KMS-11 (cell line): ENCODE measurements around the gene MILR1.
"Not testable (repeated sequence)": the region's sequence is repeated elsewhere in the genome, so short reads cannot be mapped to it uniquely, and the experiment has no call there.

ENCODE experiments used
- H2AFZ ChIP-seq: fragments of 200-600 bp; sonication (generic); 2 replicates; pipeline ENCODE4 v1.6.1; 2016; ENCODE audit warnings: antibody characterized with exemption, mixed run types, low read depth
- H3K27ac ChIP-seq: fragments of 200-600 bp; sonication (generic); 2 replicates; pipeline ENCODE4 v1.6.1; 2016; ENCODE audit warnings: mild to moderate bottlenecking, mixed run types
- H3K27me3 ChIP-seq: fragments of 200-600 bp; sonication (generic); 2 replicates; pipeline ENCODE4 v1.6.1; 2017; ENCODE audit warnings: mild to moderate bottlenecking, low read depth, mixed run types, moderate library complexity; ENCODE audit not compliant: insufficient read depth
- H3K36me3 ChIP-seq: fragments of 200-600 bp; sonication (generic); 2 replicates; pipeline ENCODE4 v1.6.1; 2017; ENCODE audit warnings: mild to moderate bottlenecking, mixed run types; ENCODE audit not compliant: insufficient read depth
- H3K4me1 ChIP-seq: fragments of 200-600 bp; sonication (generic); 2 replicates; pipeline ENCODE4 v1.6.1; 2016; ENCODE audit warnings: mild to moderate bottlenecking, low read depth, mixed run types; ENCODE audit not compliant: poor library complexity, severe bottlenecking
- H3K4me2 ChIP-seq: fragments of 200-600 bp; sonication (generic); 2 replicates; pipeline ENCODE4 v1.7.0; 2016; ENCODE audit warnings: mild to moderate bottlenecking, mixed run types
- H3K4me3 ChIP-seq: fragments of 200-600 bp; sonication (generic); IDR thresholded peaks from 2 replicates; pipeline ENCODE4 v1.6.1; 2017; ENCODE audit warnings: low read depth, low read length, mixed read lengths; ENCODE audit not compliant: insufficient read depth
- H3K79me2 ChIP-seq: fragments of 200-600 bp; sonication (generic); 2 replicates; pipeline ENCODE4 v1.6.1; 2016; ENCODE audit warnings: low read depth, mixed run types; ENCODE audit not compliant: insufficient read depth
- H3K9ac ChIP-seq: fragments of 200-600 bp; sonication (generic); 2 replicates; pipeline ENCODE4 v1.6.1; 2016; ENCODE audit warnings: mild to moderate bottlenecking, mixed run types
- H4K20me1 ChIP-seq: fragments of 200-600 bp; sonication (generic); 2 replicates; pipeline ENCODE4 v1.6.1; 2016; ENCODE audit warnings: mild to moderate bottlenecking, mixed run types; ENCODE audit not compliant: insufficient read depth
- TF ChIP-seq, protein P1 (sequence below): fragments of 200-600 bp; sonication (generic); conservative IDR thresholded peaks from 2 replicates; pipeline ENCODE4 v1.6.1; 2017; ENCODE audit warnings: low read depth, mild to moderate bottlenecking, antibody characterized with exemption, low read length, moderate library complexity, mixed read lengths

The MILR1 gene

DNA sequence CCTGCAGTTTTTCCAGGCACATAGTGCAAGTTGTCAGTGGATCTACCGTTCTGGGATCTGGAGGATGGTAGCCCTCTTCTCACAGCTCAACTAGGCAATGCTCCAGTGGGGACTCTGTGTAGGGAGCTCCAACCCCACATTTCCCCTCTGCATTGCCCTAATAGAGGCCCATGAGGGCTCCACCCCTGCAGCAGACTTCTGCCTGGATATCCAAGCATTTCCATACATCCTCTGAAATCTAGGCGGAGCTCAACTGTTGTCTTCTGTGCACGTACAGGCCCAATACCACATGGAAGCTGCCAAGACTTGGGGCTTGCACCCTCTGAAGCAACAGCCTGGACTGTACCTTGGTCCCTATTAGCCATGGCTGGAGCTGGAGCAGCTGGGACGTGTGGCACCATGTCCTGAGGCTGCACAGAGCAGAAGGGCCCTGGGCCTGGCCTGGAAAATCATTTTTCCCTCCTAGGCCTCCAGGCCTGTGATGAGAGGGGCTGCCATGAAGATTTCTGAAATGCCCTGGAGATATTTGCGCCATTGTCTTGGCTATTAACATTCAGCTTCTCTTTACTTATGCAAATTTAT lies 10.9 kb upstream of the MILR1 start:
- H3K4me2 ChIP-seq = no peak overlapping the region
- H3K4me1 ChIP-seq = peaks cover 7% of the 10 kb centered on the region
- H3K4me3 ChIP-seq = no peak overlapping the region
- H2AFZ ChIP-seq = no peak overlapping the region
- no peak overlapping the region for H3K27ac ChIP-seq
- no peak overlapping the region for H3K9ac ChIP-seq
- no peaks in the 10 kb centered on the region for H4K20me1 ChIP-seq
- H3K79me2 ChIP-seq = no peaks in the 10 kb centered on the region
- H3K36me3 ChIP-seq = no peaks in the 10 kb centered on the region
- H3K27me3 ChIP-seq = no peaks in the 10 kb centered on the region
- TF ChIP-seq, protein P1, sequence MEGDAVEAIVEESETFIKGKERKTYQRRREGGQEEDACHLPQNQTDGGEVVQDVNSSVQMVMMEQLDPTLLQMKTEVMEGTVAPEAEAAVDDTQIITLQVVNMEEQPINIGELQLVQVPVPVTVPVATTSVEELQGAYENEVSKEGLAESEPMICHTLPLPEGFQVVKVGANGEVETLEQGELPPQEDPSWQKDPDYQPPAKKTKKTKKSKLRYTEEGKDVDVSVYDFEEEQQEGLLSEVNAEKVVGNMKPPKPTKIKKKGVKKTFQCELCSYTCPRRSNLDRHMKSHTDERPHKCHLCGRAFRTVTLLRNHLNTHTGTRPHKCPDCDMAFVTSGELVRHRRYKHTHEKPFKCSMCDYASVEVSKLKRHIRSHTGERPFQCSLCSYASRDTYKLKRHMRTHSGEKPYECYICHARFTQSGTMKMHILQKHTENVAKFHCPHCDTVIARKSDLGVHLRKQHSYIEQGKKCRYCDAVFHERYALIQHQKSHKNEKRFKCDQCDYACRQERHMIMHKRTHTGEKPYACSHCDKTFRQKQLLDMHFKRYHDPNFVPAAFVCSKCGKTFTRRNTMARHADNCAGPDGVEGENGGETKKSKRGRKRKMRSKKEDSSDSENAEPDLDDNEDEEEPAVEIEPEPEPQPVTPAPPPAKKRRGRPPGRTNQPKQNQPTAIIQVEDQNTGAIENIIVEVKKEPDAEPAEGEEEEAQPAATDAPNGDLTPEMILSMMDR = no peak

DNA sequence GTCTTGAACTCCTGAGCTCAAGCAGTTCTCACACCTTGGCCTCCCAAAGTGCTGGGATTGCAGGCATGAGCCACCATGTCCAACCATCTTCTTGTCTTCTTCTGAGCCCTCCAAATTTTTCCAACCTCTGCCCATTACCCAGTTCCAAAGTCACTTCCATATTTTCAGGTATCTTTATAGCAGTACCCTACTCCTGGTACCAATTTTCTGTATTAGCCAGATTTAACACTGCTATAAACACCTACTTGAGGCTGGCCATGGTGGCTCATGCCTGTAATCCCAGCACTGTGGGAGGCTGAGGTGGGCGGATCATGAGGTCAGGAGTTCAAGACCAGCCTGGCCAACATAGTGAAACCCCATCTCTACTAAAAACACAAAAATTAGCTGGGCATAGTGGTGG lies 9.4 kb upstream of the MILR1 start:
- H3K27ac ChIP-seq, H3K4me3 ChIP-seq, H3K4me1 ChIP-seq, H3K9ac ChIP-seq, H2AFZ ChIP-seq, H3K4me2 ChIP-seq, H3K79me2 ChIP-seq, H4K20me1 ChIP-seq, H3K27me3 ChIP-seq, H3K36me3 ChIP-seq: not testable (repeated sequence)

DNA sequence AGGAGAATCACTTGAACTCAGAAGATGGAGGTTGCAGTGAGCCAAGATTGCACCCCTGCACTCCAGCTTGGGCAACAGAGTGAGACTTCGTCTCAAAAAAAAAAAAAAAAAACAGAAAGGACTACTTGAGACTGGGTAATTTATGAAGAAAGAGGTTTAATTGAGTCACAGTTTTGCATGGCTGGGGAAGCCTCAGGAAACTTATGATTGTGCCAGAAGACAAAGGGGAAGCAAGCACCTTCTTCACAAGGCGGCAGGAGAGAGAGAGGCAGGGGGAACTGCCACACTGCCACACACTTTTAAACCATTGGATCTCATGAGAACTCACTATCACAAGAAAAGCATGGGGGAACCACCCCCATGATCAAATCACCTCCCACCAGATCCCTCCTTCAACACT lies 9.0 kb upstream of the MILR1 start:
- Histone ChIP-seq H3K4me2 (no peak overlapping the region), H2AFZ (no peak overlapping the region)
- TF ChIP-seq, protein P1 = no peak

DNA sequence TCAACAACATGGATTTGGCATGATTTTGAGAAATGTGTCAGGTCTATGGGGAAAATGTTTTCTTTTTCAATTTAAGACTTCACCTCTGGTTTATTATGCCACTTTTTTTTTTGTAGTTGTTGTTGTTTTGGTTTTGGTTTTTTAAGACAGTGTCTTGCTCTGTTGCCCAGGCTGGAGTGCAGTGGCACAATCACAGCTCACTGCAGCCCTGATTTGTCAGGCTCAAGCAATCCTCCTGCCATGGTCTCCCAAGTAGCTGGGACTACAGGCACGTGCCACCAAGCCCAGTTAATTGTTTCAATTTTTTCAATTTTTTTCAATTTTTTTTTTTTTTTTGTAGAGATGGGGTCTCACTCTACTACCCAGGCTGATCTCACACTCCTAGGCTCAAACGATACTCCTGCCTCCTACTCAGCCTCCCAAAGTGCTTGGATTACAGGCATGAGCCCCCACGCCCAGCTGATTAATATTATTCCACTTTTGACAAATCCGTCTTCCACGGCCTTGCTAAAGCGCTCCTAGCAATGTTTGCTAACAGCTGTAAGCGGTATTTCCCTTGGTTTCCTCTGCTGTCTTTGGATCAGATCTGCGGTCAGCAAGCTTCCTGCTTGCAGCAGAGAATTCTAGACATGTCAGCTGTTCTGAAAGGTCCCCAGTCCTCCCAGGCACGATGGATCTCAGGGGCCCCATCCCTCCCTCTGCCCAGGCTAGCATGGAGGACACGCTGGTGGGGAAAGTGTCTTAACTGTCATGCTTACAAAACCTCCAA lies 7.0 kb upstream of the MILR1 start:
- TF ChIP-seq, protein P1 = no peak
- peak overlapping the region; percentile 22; the same call in 1 of the 2 replicates for H3K4me2 ChIP-seq
- H3K27me3 ChIP-seq = no peaks in the 10 kb centered on the region
- peak overlapping the region; percentile 16; the same call in 1 of the 2 replicates for H2AFZ ChIP-seq
- H3K4me1 ChIP-seq = peaks cover 7% of the 10 kb centered on the region
- no peak overlapping the region for H3K27ac ChIP-seq
- H3K79me2 ChIP-seq = no peaks in the 10 kb centered on the region
- no peaks in the 10 kb centered on the region for H3K36me3 ChIP-seq
- H3K4me3 ChIP-seq = no peak overlapping the region
- no peaks in the 10 kb centered on the region for H4K20me1 ChIP-seq
- H3K9ac ChIP-seq = no peak overlapping the region

More for the DNA sequence above, 9.0 kb upstream of the MILR1 start:
- Histone ChIP-seq H4K20me1 (no peaks in the 10 kb centered on the region), H3K36me3 (no peaks in the 10 kb centered on the region), H3K27me3 (no peaks in the 10 kb centered on the region), H3K4me3 (no peak overlapping the region), H3K27ac (no peak overlapping the region), H3K79me2 (no peaks in the 10 kb centered on the region), H3K4me1 (peaks cover 7% of the 10 kb centered on the region), H3K9ac (no peak overlapping the region)

DNA sequence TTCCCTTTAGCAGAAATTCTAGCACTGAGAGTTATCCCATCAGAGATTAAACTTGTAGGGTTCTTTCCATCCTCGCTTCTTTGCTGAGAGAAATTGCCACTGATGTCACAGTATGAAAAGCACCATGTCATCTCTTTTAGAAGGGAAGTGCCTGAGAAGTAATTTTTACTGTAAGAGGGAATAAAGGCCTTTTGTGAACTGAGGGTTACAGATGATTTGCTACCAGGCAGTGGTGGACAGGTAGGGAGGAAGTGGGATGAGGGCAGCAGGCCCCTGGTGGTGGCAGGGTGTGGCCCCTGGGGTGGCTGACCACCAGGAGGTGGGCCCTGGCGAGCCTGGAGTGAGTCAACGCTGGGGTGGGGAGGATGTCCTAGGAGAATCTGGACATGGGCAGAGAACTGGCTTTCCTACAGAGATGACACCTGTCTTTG lies 6.4 kb upstream of the MILR1 start:
- H3K9ac ChIP-seq = no peak overlapping the region
- H3K36me3 ChIP-seq = no peaks in the 10 kb centered on the region
- TF ChIP-seq, protein P1 = no peak
- no peaks in the 10 kb centered on the region for H4K20me1 ChIP-seq
- H3K27ac ChIP-seq = no peak overlapping the region
- H3K4me3 ChIP-seq = no peak overlapping the region
- no peaks in the 10 kb centered on the region for H3K27me3 ChIP-seq
- no peak overlapping the region for H3K4me2 ChIP-seq
- no peaks in the 10 kb centered on the region for H3K79me2 ChIP-seq
- H2AFZ ChIP-seq = peak overlapping the region; percentile 16; the same call in 1 of the 2 replicates
- H3K4me1 ChIP-seq = peaks cover 7% of the 10 kb centered on the region
